ENCODE results near the gene CLPTM1.

CLPTM1 gene

DNA sequence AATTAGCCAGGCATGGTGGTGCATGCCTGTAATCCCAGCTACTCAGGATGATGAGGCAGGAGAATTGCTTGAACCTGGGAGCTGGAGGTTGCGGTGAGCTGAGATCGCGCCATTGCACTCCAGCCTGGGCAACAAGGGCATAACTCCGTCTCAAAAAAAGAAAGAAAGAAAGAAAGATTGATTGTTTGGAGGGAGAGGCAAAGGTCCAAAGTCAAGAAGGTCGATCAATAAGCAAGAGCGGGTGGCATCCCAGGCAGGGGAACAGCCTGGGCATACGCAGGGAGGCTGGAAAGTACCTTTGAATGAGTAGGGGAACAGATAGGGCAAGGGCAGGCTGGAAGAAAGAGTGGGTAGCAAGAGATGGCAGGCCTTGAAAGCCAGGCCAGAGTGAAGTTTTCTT is 25.1 kb upstream of the CLPTM1 start:
- TF ChIP-seq, protein P1, sequence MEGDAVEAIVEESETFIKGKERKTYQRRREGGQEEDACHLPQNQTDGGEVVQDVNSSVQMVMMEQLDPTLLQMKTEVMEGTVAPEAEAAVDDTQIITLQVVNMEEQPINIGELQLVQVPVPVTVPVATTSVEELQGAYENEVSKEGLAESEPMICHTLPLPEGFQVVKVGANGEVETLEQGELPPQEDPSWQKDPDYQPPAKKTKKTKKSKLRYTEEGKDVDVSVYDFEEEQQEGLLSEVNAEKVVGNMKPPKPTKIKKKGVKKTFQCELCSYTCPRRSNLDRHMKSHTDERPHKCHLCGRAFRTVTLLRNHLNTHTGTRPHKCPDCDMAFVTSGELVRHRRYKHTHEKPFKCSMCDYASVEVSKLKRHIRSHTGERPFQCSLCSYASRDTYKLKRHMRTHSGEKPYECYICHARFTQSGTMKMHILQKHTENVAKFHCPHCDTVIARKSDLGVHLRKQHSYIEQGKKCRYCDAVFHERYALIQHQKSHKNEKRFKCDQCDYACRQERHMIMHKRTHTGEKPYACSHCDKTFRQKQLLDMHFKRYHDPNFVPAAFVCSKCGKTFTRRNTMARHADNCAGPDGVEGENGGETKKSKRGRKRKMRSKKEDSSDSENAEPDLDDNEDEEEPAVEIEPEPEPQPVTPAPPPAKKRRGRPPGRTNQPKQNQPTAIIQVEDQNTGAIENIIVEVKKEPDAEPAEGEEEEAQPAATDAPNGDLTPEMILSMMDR (IDR thresholded peaks at IDR 0.05; ENCODE audit: low read depth, low read length): no peak
- no peak for DNase-seq (ENCODE audit: low read depth, low spot score)
- H3K4me3 ChIP-seq (ENCODE audit: low read depth, low read length): no peak overlapping the region
- in situ Hi-C loops (cut with HindIII; ENCODE audit: low sequenced_read_pairs): no loop called here

DNA sequence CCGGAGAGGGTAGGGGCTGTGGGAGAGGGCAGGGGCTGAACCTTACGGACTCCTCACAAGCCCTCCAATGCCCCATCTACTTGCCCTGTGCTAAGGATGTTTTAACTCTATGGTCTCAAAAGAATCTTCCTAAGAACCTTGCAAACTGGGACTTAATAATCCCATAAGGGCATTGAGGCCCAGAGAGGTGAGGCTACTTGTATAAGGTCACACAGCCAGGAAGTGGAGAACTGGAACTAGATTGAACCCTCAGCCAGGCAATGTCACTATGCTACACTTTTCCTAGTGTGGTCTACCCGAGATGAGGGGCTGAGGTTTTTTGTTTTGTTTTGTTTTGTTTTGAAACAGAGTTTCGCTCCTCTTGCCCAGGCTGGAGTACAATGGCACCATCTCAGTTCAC is 23.6 kb upstream of the CLPTM1 start:
- TF ChIP-seq, protein P1 (IDR thresholded peaks at IDR 0.05; ENCODE audit: low read depth, low read length): no peak
- in situ Hi-C loops (cut with HindIII; ENCODE audit: low sequenced_read_pairs): no loop called here
- no peak for DNase-seq (ENCODE audit: low read depth, low spot score)
- H3K4me3 ChIP-seq (ENCODE audit: low read depth, low read length): no peak overlapping the region

DNA sequence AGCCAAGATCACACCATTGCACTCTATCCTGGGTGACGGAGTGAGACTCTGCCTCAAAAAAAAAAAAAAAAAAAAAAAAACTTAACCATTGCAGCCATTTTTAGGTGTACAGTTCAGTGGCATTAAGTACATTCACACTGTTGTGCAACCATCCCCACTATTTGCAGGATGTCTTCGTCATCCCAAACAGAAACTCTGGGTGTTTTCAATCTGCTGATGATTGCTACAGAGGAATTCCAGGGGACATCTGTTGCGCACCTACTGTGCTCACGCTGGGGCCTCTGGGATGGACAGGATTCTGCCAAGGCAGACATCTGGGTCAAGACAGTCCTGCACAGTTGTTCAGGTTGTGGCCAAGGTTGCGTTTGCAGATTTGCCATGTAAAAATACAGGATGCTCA is 15.5 kb upstream of the CLPTM1 start:
- no peak overlapping the region for H3K4me3 ChIP-seq (ENCODE audit: low read depth, low read length)
- in situ Hi-C loops (cut with HindIII; ENCODE audit: low sequenced_read_pairs): no loop called here
- DNase-seq (ENCODE audit: low read depth, low spot score): no peak
- TF ChIP-seq, protein P1 (IDR thresholded peaks at IDR 0.05; ENCODE audit: low read depth, low read length): no peak

DNA sequence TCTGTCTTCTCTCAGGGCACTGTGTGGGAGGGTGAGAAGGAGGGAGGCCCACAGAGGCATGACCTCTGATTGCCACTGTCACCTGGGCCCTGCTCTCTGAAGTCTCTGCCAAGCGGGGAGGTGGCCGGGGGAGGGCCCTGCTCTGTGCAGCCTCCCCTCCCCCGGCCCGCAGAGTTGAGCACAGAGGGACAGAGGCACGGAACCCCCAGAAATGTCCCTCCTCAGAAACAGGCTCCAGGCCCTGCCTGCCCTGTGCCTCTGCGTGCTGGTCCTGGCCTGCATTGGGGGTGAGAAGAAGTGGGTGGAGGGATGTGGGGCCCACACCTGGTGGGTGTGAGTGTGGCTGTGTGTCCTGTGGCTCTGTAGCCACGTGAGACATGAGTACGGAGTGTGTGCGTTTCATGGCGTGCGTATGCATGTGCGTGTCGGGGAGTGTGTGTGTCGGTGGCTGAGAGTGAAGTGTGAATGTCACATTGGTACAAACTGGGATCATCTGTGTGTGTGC is 13.1 kb upstream of the CLPTM1 start, which contains the start of gene APOC4:
TSS of gene APOC4 (plus strand) at position 171 of the 505 bp plus-strand sequence. CDS start at position 212, 41 bp downstream.
- DNase-seq (ENCODE audit: low read depth, low spot score): no peak
- H3K4me3 ChIP-seq (ENCODE audit: low read depth, low read length): no peak within 1 kb of the TSS

DNA sequence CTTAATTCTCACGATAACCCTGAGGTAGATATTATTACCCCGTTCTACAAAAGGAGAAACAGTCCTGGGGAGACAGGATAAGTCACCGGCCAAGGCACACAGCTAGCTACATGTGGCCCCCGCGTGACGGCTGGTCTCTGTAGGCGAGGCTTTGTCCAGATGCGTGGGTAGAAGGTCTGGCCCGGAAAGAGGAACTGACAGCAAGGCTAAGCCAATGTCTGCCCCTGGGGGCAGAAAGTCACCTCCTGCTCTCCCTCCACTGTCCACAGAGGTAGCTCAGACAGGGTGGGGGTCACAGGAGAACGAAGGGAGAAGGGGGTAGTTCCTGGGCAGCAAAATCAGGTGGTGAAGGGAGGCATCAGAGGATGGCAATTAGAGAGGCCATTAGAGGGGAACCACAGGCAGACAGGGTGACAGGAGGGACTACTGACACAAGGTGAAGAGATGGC is 11.4 kb upstream of the CLPTM1 start:
- TF ChIP-seq, protein P1 (IDR thresholded peaks at IDR 0.05; ENCODE audit: low read depth, low read length): no peak
- in situ Hi-C loops (cut with HindIII; ENCODE audit: low sequenced_read_pairs): no loop called here
- no peak for DNase-seq (ENCODE audit: low read depth, low spot score)
- H3K4me3 ChIP-seq (ENCODE audit: low read depth, low read length): no peak overlapping the region

More for the DNA sequence above, 13.1 kb upstream of the CLPTM1 start, which contains the start of gene APOC4:
- TF ChIP-seq, protein P1 (IDR thresholded peaks at IDR 0.05; ENCODE audit: low read depth, low read length): no peak
- in situ Hi-C loops (cut with HindIII; ENCODE audit: low sequenced_read_pairs): no loop called here

DNA sequence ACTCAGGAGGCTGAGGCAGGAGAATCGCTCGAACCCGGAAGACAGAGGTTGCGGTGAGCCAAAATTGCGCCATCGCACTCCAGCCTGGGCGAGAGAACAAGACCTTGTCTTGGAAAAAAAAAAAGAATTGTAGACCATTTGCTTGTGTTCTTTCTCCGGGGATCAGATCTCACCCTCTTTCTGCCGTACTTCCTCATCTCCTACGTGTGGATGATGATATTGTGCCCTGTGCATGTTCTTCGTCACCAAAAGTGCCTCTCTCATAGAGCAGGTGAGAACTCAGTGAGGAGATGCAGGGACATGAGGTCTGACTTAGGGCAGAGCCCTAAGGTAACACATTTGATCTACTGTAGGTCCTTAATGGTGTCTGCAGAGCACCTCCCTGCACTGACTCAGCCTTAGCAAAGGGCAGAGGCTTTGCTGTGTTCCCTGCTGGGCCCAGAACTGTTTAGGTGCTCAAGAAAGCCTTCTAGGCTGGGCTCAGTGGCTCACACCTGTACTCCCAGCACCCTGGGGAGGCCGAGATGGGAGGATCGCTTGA is 8.1 kb upstream of the CLPTM1 start:
- DNase-seq (ENCODE audit: low read depth, low spot score): no peak
- in situ Hi-C loops (cut with HindIII; ENCODE audit: low sequenced_read_pairs): no loop called here
- no peak overlapping the region for H3K4me3 ChIP-seq (ENCODE audit: low read depth, low read length)
- TF ChIP-seq, protein P1 (IDR thresholded peaks at IDR 0.05; ENCODE audit: low read depth, low read length): no peak

All from astrocyte of the spinal cord (primary cell).